HEK293 (cell line): Measurements from ENCODE around the gene GLRA1.

ENCODE experiments used
- CTCF ChIA-PET: fragments of 350-600 bp; formaldehyde crosslinking; extraction: SDS; loops from one replicate; lab custom pipeline; 2021; ENCODE audit warnings: antibody characterized with exemption; lab: Yijun Ruan, JAX
- POLR2A ChIA-PET: fragments of 300-600 bp; formaldehyde crosslinking; extraction: SDS; loops from one replicate; lab custom pipeline; 2020; ENCODE audit warnings: antibody characterized with exemption, inconsistent platforms; lab: Yijun Ruan, JAX
- H3K27ac ChIP-seq: fragments of 200-500 bp; sonication (Bioruptor generic); 2 replicates; pipeline ENCODE4 v1.5.1; 2014; ENCODE audit warnings: low read depth, low read length, control low read depth, inconsistent platforms; ENCODE audit errors: extremely low read depth
- H3K36me3 ChIP-seq, 2 experiments: fragments of 200-500 bp in 1 of 2; sonication (Bioruptor generic) in 1 of 2; 1 replicate in 1 of 2; 2 replicates in 1 of 2; pipeline ENCODE4 v1.5.1; 2014 to 2017; ENCODE audit warnings: inconsistent platforms in 2 of 2, low read length in 2 of 2; ENCODE audit not compliant: control insufficient read depth in 2 of 2, insufficient read depth in 1 of 2
- H3K4me1 ChIP-seq: fragments of 200-500 bp; sonication (Bioruptor generic); 2 replicates; pipeline ENCODE4 v1.5.1; 2014; ENCODE audit warnings: mild to moderate bottlenecking, low read length, inconsistent platforms; ENCODE audit not compliant: control insufficient read depth, insufficient read depth
- H3K4me3 ChIP-seq: 2 replicates; pipeline ENCODE4 v1.5.1; 2011; ENCODE audit warnings: low read depth, mild to moderate bottlenecking, control low read depth, low read length, moderate library complexity
- H3K9me3 ChIP-seq: fragments of 200-500 bp; sonication (Bioruptor generic); 2 replicates; pipeline ENCODE4 v1.5.1; 2014; ENCODE audit warnings: low read depth, low read length, inconsistent platforms; ENCODE audit not compliant: control insufficient read depth, insufficient read depth
- HOXA7 ChIP-seq: sonication (generic); formaldehyde crosslinking; IDR thresholded peaks from 2 replicates; pipeline ENCODE4 v1.8.1; 2022; ENCODE audit warnings: missing genetic modification reagents, borderline replicate concordance
- PRDM10 ChIP-seq: fragments of 450-650 bp; formaldehyde crosslinking; IDR thresholded peaks from 2 replicates; pipeline ENCODE4 v1.5.1; 2016; ENCODE audit warnings: missing biosample characterization, missing genetic modification characterization
- PRDM2 ChIP-seq: fragments of 450-650 bp; formaldehyde crosslinking; IDR thresholded peaks from 2 replicates; pipeline ENCODE4 v1.5.1; 2016; ENCODE audit warnings: missing biosample characterization, missing genetic modification characterization, borderline replicate concordance
- PRDM6 ChIP-seq: fragments of 450-650 bp; formaldehyde crosslinking; IDR thresholded peaks from 2 replicates; pipeline ENCODE4 v1.5.1; 2017; ENCODE audit warnings: missing biosample characterization, missing genetic modification characterization
- ZBTB17 ChIP-seq: fragments of 450-650 bp; formaldehyde crosslinking; IDR thresholded peaks from 2 replicates; pipeline ENCODE4 v1.5.1; 2016; ENCODE audit warnings: missing biosample characterization, missing genetic modification characterization
- ZBTB6 ChIP-seq: fragments of 450-650 bp; formaldehyde crosslinking; IDR thresholded peaks from 2 replicates; pipeline ENCODE4 v1.5.1; 2017; ENCODE audit warnings: missing biosample characterization, missing genetic modification characterization
- ZFHX2 ChIP-seq: fragments of 450-650 bp; formaldehyde crosslinking; conservative IDR thresholded peaks from 2 replicates; pipeline ENCODE4 v1.5.1; 2016; ENCODE audit warnings: missing biosample characterization, missing genetic modification characterization
- ZNF221 ChIP-seq: fragments of 450-650 bp; formaldehyde crosslinking; IDR thresholded peaks from 2 replicates; pipeline ENCODE4 v1.5.1; 2017; ENCODE audit warnings: missing biosample characterization, missing genetic modification characterization, borderline replicate concordance
- ZNF292 ChIP-seq: fragments of 450-650 bp; formaldehyde crosslinking; IDR thresholded peaks from 2 replicates; pipeline ENCODE4 v1.5.1; 2016; ENCODE audit warnings: low read depth, missing biosample characterization, missing genetic modification characterization, borderline replicate concordance
- ZNF335 ChIP-seq: fragments of 450-650 bp; formaldehyde crosslinking; conservative IDR thresholded peaks from 2 replicates; pipeline ENCODE4 v1.5.1; 2016; ENCODE audit warnings: missing biosample characterization, missing genetic modification characterization
- ZNF600 ChIP-seq: fragments of 450-650 bp; formaldehyde crosslinking; IDR thresholded peaks from 2 replicates; pipeline ENCODE4 v1.5.1; 2016; ENCODE audit warnings: missing biosample characterization, missing genetic modification characterization
- ZSCAN18 ChIP-seq: fragments of 450-650 bp; formaldehyde crosslinking; IDR thresholded peaks from 2 replicates; pipeline ENCODE4 v1.5.1; 2016; ENCODE audit warnings: missing biosample characterization, missing genetic modification characterization

GLRA1 gene

GRCh38 chr5:151781201-151781600 lies 143.4 kb downstream of the GLRA1 start:
- Histone ChIP-seq H3K27ac (no peak overlapping the region), H3K36me3 (peaks cover 11 to 21% of the 10 kb centered on the region in 2 experiments; a peak in 2 of 3 replicates), H3K4me3 (no peak overlapping the region), H3K4me1 (peaks cover 37% of the 10 kb centered on the region), H3K9me3 (no peaks in the 10 kb centered on the region)
- ChIA-PET POLR2A (interaction anchor here (2.6 kb wide), 1 partner anchor 9 kb away, joined by 22 read pairs; the partner anchor contains the start of gene G3BP1), CTCF (interaction anchor here (0.6 to 0.8 kb wide), 3 partner anchors 44 to 474 kb away, joined by 3 to 4 read pairs (median 3); no protein-coding TSS in a partner anchor)
- TF ChIP-seq PRDM6 (peak; percentile 88), ZFHX2 (tag by site-specific recombination) (no peak)

GRCh38 chr5:151780348-151780747 lies 144.3 kb downstream of the GLRA1 start:
- H3K36me3 ChIP-seq: peaks cover 11 to 23% of the 10 kb centered on the region in 2 experiments; a peak in 2 of 3 replicates
- no peak overlapping the region for H3K4me3 ChIP-seq
- ChIA-PET POLR2A (interaction anchor here (2.6 kb wide), 1 partner anchor 8 kb away, joined by 22 read pairs; the partner anchor contains the start of gene G3BP1), CTCF (no interaction called here)
- peaks cover 37% of the 10 kb centered on the region for H3K4me1 ChIP-seq
- TF ChIP-seq ZBTB6: peak; percentile 77; the same call in 1 of the 2 replicates
- 0 out of 2 replicates have a peak, but pooled peaks have one; percentile 12 for TF ChIP-seq ZNF600 (tag by site-specific recombination)
- peak; percentile 61 for TF ChIP-seq PRDM10
- peak; percentile 87 for TF ChIP-seq ZBTB17 (tag by site-specific recombination)
- no peak for TF ChIP-seq ZNF292 (tag by site-specific recombination)
- no peak for TF ChIP-seq ZNF221 (tag by site-specific recombination)
- peak; percentile 73 for TF ChIP-seq ZNF335
- TF ChIP-seq, all 188 proteins: peak for 5
- Histone ChIP-seq H3K27ac (no peak overlapping the region), H3K9me3 (no peaks in the 10 kb centered on the region)

- ChIA-PET POLR2A (interaction anchor here (2.6 kb wide), 1 partner anchor 8 kb away, joined by 22 read pairs; the partner anchor contains the start of gene G3BP1), CTCF (no interaction called here)
- no peak overlapping the region for H3K4me3 ChIP-seq
- no peaks in the 10 kb centered on the region for H3K9me3 ChIP-seq
- peaks cover 11 to 28% of the 10 kb centered on the region in 2 experiments; a peak in 2 of 3 replicates for H3K36me3 ChIP-seq
- H3K27ac ChIP-seq: no peak overlapping the region
- peaks cover 43% of the 10 kb centered on the region for H3K4me1 ChIP-seq
- TF ChIP-seq PRDM2 (tag by site-specific recombination) (no peak), HOXA7 (CRISPR knock-in tag) (no peak), PRDM6 (peak; percentile 39; the same call in 1 of the 2 replicates), ZSCAN18 (tag by site-specific recombination) (no peak)
Observed at GRCh38 chr5:151779531-151780125, 145.0 kb downstream of the GLRA1 start.
